Neuronal stem cell (in vitro differentiated cells): ENCODE data around the gene DAO.

Experiments
- DNase-seq: peaks from one replicate; pipeline ENCODE4 v3.0.0-alpha.2; 2013; ENCODE audit warnings: low spot score
- H2AFZ ChIP-seq: one replicate; pipeline ENCODE4 v1.6.1; 2013; ENCODE audit warnings: mild to moderate bottlenecking, low read length, inconsistent platforms
- H2AK5ac ChIP-seq: 2 replicates; pipeline ENCODE4 v1.6.1; 2013; ENCODE audit warnings: low read depth, mild to moderate bottlenecking, inconsistent platforms, low read length, moderate library complexity, mixed read lengths
- H2BK120ac ChIP-seq: 2 replicates; pipeline ENCODE4 v1.6.1; 2013; ENCODE audit warnings: low read depth, mild to moderate bottlenecking, inconsistent platforms, low read length, moderate library complexity, mixed read lengths
- H2BK12ac ChIP-seq: one replicate; pipeline ENCODE4 v1.6.1; 2013; ENCODE audit warnings: low read length, inconsistent platforms
- H2BK15ac ChIP-seq: 2 replicates; pipeline ENCODE4 v1.6.1; 2013; ENCODE audit warnings: mild to moderate bottlenecking, low read length, inconsistent platforms, mixed read lengths
- H2BK5ac ChIP-seq: one replicate; pipeline ENCODE4 v1.6.1; 2013; ENCODE audit warnings: inconsistent platforms, mild to moderate bottlenecking, low read length, moderate library complexity
- H3K14ac ChIP-seq: one replicate; pipeline ENCODE4 v1.6.1; 2013; ENCODE audit warnings: low read length, inconsistent platforms
- H3K18ac ChIP-seq: 2 replicates; pipeline ENCODE4 v1.6.1; 2013; ENCODE audit warnings: low read length, inconsistent platforms
- H3K23ac ChIP-seq: 2 replicates; pipeline ENCODE4 v1.6.1; 2013; ENCODE audit warnings: low read depth, mild to moderate bottlenecking, mixed read lengths, low read length, inconsistent platforms; ENCODE audit not compliant: poor library complexity
- H3K27ac ChIP-seq: replicated peaks from 3 replicates; pipeline ENCODE4 v1.5.1; 2013; ENCODE audit warnings: low read length, inconsistent platforms
- H3K27me3 ChIP-seq, 3 experiments: 2 replicates each; pipeline ENCODE4 v1.6.1; 2013; ENCODE audit warnings: low read length in 3 of 3, mild to moderate bottlenecking in 2 of 3, inconsistent platforms in 1 of 3, low read depth in 1 of 3, mixed read lengths in 1 of 3, moderate library complexity in 1 of 3; ENCODE audit not compliant: control insufficient read depth in 3 of 3, insufficient read depth in 3 of 3
- H3K36me3 ChIP-seq, 2 donors: replicated peaks in 1 of 2; 2 replicates each; pipeline ENCODE4 v1.6.1; 2013; ENCODE audit warnings: low read length in 2 of 2; ENCODE audit not compliant: control insufficient read depth in 2 of 2, insufficient read depth in 2 of 2
- H3K4ac ChIP-seq: 2 replicates; pipeline ENCODE4 v1.6.1; 2013; ENCODE audit warnings: inconsistent platforms, mild to moderate bottlenecking, low read length, moderate library complexity
- H3K4me1 ChIP-seq, 2 donors: 1 replicate in 1 of 2; 2 replicates in 1 of 2; pipeline ENCODE4 v1.6.1; 2013; ENCODE audit warnings: low read length in 2 of 2, low read depth in 1 of 2; ENCODE audit not compliant: control insufficient read depth in 2 of 2, insufficient read depth in 1 of 2
- H3K4me2 ChIP-seq: one replicate; pipeline ENCODE4 v1.6.1; 2013; ENCODE audit warnings: mild to moderate bottlenecking, low read length, inconsistent platforms; ENCODE audit not compliant: insufficient read depth, poor library complexity, severe bottlenecking
- H3K4me3 ChIP-seq, 2 donors: 2 replicates each; pipeline ENCODE4 v1.5.1; 2013; ENCODE audit warnings: low read length in 2 of 2, mild to moderate bottlenecking in 2 of 2, inconsistent platforms in 1 of 2, moderate library complexity in 1 of 2
- H3K79me1 ChIP-seq: one replicate; pipeline ENCODE4 v1.6.1; 2013; ENCODE audit warnings: low read depth, mild to moderate bottlenecking, inconsistent platforms, low read length, moderate library complexity
- H3K9ac ChIP-seq: one replicate; pipeline ENCODE4 v1.6.1; 2013; ENCODE audit warnings: mild to moderate bottlenecking, low read depth, low read length, inconsistent platforms; ENCODE audit not compliant: poor library complexity
- H3K9me3 ChIP-seq, 2 donors: replicated peaks in 1 of 2; 2 replicates each; pipeline versions ENCODE3 to v1.6.1; 2013; ENCODE audit warnings: low read length in 2 of 2, mild to moderate bottlenecking in 2 of 2, inconsistent platforms in 1 of 2, low read depth in 1 of 2, mixed read lengths in 1 of 2, moderate library complexity in 1 of 2; ENCODE audit not compliant: control insufficient read depth in 2 of 2, insufficient read depth in 1 of 2
- H4K8ac ChIP-seq: one replicate; pipeline ENCODE4 v1.6.1; 2013; ENCODE audit warnings: low read depth, mild to moderate bottlenecking, inconsistent platforms, low read length, moderate library complexity
- H4K91ac ChIP-seq: one replicate; pipeline ENCODE4 v1.6.1; 2013; ENCODE audit warnings: low read length, low read depth, mild to moderate bottlenecking, inconsistent platforms; ENCODE audit not compliant: poor library complexity
- WGBS, 2 donors: extraction: QIAGEN DNeasy Blood & Tissue Kit; methylation state at CpG; one replicate each; pipeline ENCODE4 v1.1.7; 2013; ENCODE audit warnings: missing lambda C conversion rate in 2 of 2, mixed read lengths in 1 of 2; ENCODE audit not compliant: insufficient read length in 2 of 2, insufficient replicate concordance in 1 of 2; ENCODE audit errors: extremely low coverage in 2 of 2; 5-methylcytosine and 5-hydroxymethylcytosine counted together

DAO gene

GRCh38 chr12:108940138-108940537 lies 60.2 kb downstream of the DAO start:
- Histone ChIP-seq H3K4me3 (no peak overlapping the region), H3K9me3 (no peaks in the 10 kb centered on the region), H2AK5ac (no peak overlapping the region), H3K4ac (no peak overlapping the region), H3K9ac (no peak overlapping the region), H2BK120ac (no peak overlapping the region), H2AFZ (no peak overlapping the region), H3K18ac (no peak overlapping the region), H3K23ac (no peak overlapping the region), H4K91ac (no peak overlapping the region), H3K27ac (no peak overlapping the region), H3K27me3 (peaks cover 0 to 2% (median 0%) of the 10 kb centered on the region in 3 experiments), H3K79me1 (no peaks in the 10 kb centered on the region), H3K4me1 (no peaks in the 10 kb centered on the region), H3K14ac (no peak overlapping the region), H2BK5ac (no peak overlapping the region), H2BK12ac (no peak overlapping the region), H4K8ac (no peak overlapping the region), H3K36me3 (no peaks in the 10 kb centered on the region), H2BK15ac (no peak overlapping the region), H3K4me2 (no peak overlapping the region)
- DNase-seq: no peak
- no CpG with 5 or more reads among the region's 1 CpG for WGBS, 2 donors

DNA sequence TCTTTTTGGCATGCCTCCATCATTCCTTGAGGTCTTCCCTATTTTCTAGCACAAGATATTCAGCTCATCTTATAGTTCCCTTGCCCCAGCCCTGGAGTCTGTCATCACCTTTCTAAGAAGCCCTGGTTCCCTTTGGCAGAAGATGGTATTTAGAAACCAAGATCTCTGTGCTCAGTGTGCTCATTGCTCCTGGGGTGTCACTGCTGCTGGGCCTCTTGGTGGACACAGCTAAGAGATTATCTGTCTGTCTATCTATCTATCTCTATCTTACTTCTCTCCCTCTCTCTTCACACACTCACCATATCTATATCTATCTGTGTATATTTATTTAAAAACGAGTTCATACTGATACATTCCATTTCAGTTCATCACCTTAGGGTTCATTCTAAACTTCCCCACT lies 67.2 kb downstream of the DAO start:
- Histone ChIP-seq H3K9me3 (peaks cover 6 to 15% of the 10 kb centered on the region in 2 donors), H2BK5ac (no peak overlapping the region), H3K79me1 (no peaks in the 10 kb centered on the region), H3K27me3 (no peaks in the 10 kb centered on the region), H3K14ac (no peak overlapping the region), H2BK120ac (no peak overlapping the region), H3K4me1 (peaks cover 0 to 1% of the 10 kb centered on the region in 2 donors), H3K4me3 (no peak overlapping the region), H4K91ac (no peak overlapping the region), H3K9ac (no peak overlapping the region), H3K36me3 (no peaks in the 10 kb centered on the region), H2AK5ac (no peak overlapping the region), H3K4me2 (no peak overlapping the region), H2AFZ (no peak overlapping the region), H2BK15ac (no peak overlapping the region), H3K27ac (no peak overlapping the region), H3K4ac (no peak overlapping the region), H3K23ac (no peak overlapping the region), H3K18ac (no peak overlapping the region), H2BK12ac (no peak overlapping the region), H4K8ac (no peak overlapping the region)
- WGBS, 2 donors: no CpG with 5 or more reads among the region's 1 CpG
- DNase-seq: no peak

DNA sequence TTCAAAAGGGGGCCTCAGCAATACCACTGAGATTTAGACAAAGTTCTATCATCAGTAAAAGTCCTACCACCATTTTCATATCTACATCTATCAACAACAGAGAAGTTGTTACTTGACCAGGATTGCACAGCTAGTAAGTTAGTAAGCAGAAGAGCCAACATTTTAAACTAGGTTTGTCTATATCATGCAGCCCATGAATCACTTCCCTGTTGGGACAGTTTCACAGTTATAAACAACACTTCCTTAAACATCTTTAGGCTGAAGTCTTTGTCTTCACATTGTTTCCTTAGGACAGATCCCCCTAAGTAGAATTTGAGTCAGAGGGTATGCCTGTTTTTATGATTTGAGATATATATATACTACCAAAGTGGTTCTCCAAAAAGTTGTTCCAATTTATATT lies 68.5 kb downstream of the DAO start:
- Histone ChIP-seq H3K9ac (no peak overlapping the region), H3K18ac (no peak overlapping the region), H4K8ac (no peak overlapping the region), H3K4me3 (no peak overlapping the region), H3K9me3 (peaks cover 6 to 15% of the 10 kb centered on the region in 2 donors), H3K23ac (no peak overlapping the region), H3K14ac (no peak overlapping the region), H2BK15ac (no peak overlapping the region), H3K27me3 (no peaks in the 10 kb centered on the region), H3K79me1 (no peaks in the 10 kb centered on the region), H3K4me1 (peaks cover 0 to 1% of the 10 kb centered on the region in 2 donors), H2AFZ (no peak overlapping the region), H3K4me2 (no peak overlapping the region), H2BK12ac (no peak overlapping the region), H3K4ac (no peak overlapping the region), H3K27ac (no peak overlapping the region), H3K36me3 (no peaks in the 10 kb centered on the region), H4K91ac (no peak overlapping the region), H2BK120ac (no peak overlapping the region), H2BK5ac (no peak overlapping the region), H2AK5ac (no peak overlapping the region)
- DNase-seq: no peak

GRCh38 chr12:108949976-108950375 lies 70.1 kb downstream of the DAO start:
- H3K4me2 ChIP-seq: no peak overlapping the region
- no peak overlapping the region for H2AFZ ChIP-seq
- no peak overlapping the region for H4K8ac ChIP-seq
- no peak overlapping the region for H3K9ac ChIP-seq
- H4K91ac ChIP-seq: no peak overlapping the region
- H3K4me1 ChIP-seq: peaks cover 0 to 1% of the 10 kb centered on the region in 2 donors
- H2BK120ac ChIP-seq: no peak overlapping the region
- no peak overlapping the region for H2BK15ac ChIP-seq
- no peak overlapping the region for H3K4ac ChIP-seq
- no peak overlapping the region for H2BK5ac ChIP-seq
- no peak for DNase-seq
- peaks cover 6 to 15% of the 10 kb centered on the region in 2 donors for H3K9me3 ChIP-seq
- WGBS, 2 donors: no CpG with 5 or more reads among the region's 1 CpG
- H3K4me3 ChIP-seq: no peak overlapping the region
- H3K18ac ChIP-seq: no peak overlapping the region
- H3K23ac ChIP-seq: no peak overlapping the region
- no peaks in the 10 kb centered on the region for H3K79me1 ChIP-seq
- H3K14ac ChIP-seq: no peak overlapping the region
- H3K27ac ChIP-seq: no peak overlapping the region
- no peak overlapping the region for H2BK12ac ChIP-seq
- no peak overlapping the region for H2AK5ac ChIP-seq
- no peaks in the 10 kb centered on the region for H3K36me3 ChIP-seq
- peaks cover 0 to 4% (median 0%) of the 10 kb centered on the region in 3 experiments for H3K27me3 ChIP-seq
